ENCODE results near the gene ANKRD45.
"Not testable (repeated sequence)": the region's sequence is repeated elsewhere in the genome, so short reads cannot be mapped to it uniquely, and the experiment has no call there.

ANKRD45 gene

GRCh38 chr1:173580658-173581057 is 89.0 kb downstream of the ANKRD45 start:
- no peak for DNase-seq
- intact Hi-C loops (cut with DNase I) = no loop called here

- intact Hi-C loops (cut with DNase I) = no loop called here
These were observed 89.6 kb downstream of the ANKRD45 start for GRCh38 chr1:173580071-173580470.

DNA sequence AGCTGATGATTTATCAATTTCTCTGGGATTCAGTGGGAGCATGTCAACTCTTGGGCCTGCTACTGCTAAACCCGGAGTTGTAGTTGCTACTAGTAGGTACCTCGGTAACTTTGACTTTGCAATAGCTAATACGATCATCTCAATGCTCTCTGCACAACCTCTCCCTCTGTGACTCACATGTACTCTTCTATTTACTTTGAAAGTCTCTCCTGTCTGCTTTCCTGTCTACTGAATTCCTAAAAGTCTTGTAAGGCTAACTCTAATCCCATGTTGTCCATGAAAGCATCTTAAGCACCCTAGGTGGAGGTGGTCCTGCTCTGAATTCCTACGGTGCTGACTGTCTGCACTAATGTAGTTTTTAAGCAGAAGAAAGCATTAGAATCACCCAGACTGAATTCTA is 96.1 kb downstream of the ANKRD45 start:
- DNase-seq = no peak
- intact Hi-C loops (cut with DNase I) = no loop called here

More at GRCh38 chr1:173580071-173580470, 89.6 kb downstream of the ANKRD45 start:
- no peak for DNase-seq

- no peak for DNase-seq
- intact Hi-C loops (cut with DNase I) = no loop called here
These were observed 97.3 kb downstream of the ANKRD45 start for GRCh38 chr1:173572201-173572873.

GRCh38 chr1:173570370-173571007 is 99.2 kb downstream of the ANKRD45 start:
- intact Hi-C loops (cut with DNase I) = no loop called here

DNA sequence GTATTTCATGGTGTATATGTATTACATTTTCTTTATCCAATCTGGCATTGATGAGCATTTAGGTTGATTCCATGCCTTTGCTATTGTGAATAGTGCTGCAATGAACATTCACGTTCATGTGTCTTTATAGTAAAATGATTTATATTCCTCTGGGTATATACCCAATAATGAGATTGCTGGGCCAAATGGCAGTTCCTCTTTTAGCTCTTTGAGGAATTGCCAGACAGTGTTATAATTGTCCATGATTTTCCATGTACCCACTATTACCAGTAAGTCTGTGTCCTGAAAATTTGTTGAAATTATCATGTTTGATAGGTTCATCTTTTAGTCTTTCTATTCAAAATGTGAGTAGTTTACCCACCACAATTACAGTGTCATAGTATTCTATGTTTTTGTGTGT is 101.2 kb downstream of the ANKRD45 start:
- intact Hi-C loops (cut with DNase I) = no loop called here
- no peak for DNase-seq

More at GRCh38 chr1:173570370-173571007, 99.2 kb downstream of the ANKRD45 start:
- DNase-seq = no peak

DNA sequence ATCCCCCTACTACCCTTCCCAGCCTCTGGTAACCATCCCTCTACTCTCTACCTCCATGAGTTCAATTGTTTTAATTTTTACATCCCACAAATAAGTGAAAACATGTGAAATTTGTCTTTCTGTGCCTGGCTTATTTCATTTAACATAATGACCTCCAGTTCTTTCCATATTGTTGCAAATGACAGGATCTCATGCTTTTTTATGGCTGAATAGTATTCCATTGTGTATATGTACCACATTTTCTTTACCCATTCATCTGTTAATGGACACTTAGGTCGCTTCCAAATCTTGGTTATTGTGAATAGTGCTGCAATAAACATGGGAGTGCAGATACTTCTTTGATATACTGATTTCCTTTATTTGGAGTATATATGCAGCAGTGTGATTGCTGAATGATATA is 105.8 kb downstream of the ANKRD45 start:
- intact Hi-C loops (cut with DNase I); DNase-seq: not testable (repeated sequence)

GRCh38 chr1:173562813-173563212 is 106.8 kb downstream of the ANKRD45 start:
- intact Hi-C loops (cut with DNase I) = no loop called here

GRCh38 chr1:173561263-173561662 is 108.4 kb downstream of the ANKRD45 start:
- intact Hi-C loops (cut with DNase I) = no loop called here
- DNase-seq = no peak

More at GRCh38 chr1:173562813-173563212, 106.8 kb downstream of the ANKRD45 start:
- no peak for DNase-seq

GRCh38 chr1:173560285-173560880 is 109.3 kb downstream of the ANKRD45 start:
- DNase-seq = no peak
- intact Hi-C loops (cut with DNase I) = no loop called here

Data from posterior cingulate gyrus (tissue), 11 donors.